ENCODE results near the gene NUDT4.

- no peak for TF ChIP-seq CTCF (IDR thresholded peaks at IDR 0.05)
- no peak for TF ChIP-seq POLR2A (IDR thresholded peaks at IDR 0.05)
These were observed 9.0 kb upstream of the NUDT4 start for GRCh38 chr12:93368766-93369165.

All from Peyer's patch (tissue), 4 donors.